AG04449 (cell line): ENCODE measurements around the gene NDN.

ENCODE experiments used
- CTCF ChIA-PET: fragments of 350-600 bp; formaldehyde crosslinking; extraction: SDS; loops from one replicate; lab custom pipeline; 2021; ENCODE audit warnings: antibody characterized with exemption; lab: Yijun Ruan, JAX
- POLR2A ChIA-PET: fragments of 400-600, 350-600 bp; formaldehyde crosslinking; extraction: SDS; loops from one replicate; lab custom pipeline; 2020; ENCODE audit warnings: antibody characterized with exemption, inconsistent platforms; lab: Yijun Ruan, JAX
- DNase-seq: peaks from one replicate; pipeline ENCODE4 v3.0.0-alpha.2; 2010; ENCODE audit warnings: low read depth, low spot score
- H3K4me3 ChIP-seq: 2 replicates; pipeline ENCODE4 v1.5.1; 2011; ENCODE audit warnings: low read depth, mild to moderate bottlenecking, control low read depth, low read length
- TF ChIP-seq, protein P1 (sequence below): IDR thresholded peaks from one replicate; pipeline ENCODE4 v1.5.1; 2011; ENCODE audit warnings: mild to moderate bottlenecking, moderate library complexity, low read length, control low read depth, inconsistent platforms; ENCODE audit not compliant: insufficient read depth; ENCODE audit errors: missing control alignments

The NDN gene

DNA sequence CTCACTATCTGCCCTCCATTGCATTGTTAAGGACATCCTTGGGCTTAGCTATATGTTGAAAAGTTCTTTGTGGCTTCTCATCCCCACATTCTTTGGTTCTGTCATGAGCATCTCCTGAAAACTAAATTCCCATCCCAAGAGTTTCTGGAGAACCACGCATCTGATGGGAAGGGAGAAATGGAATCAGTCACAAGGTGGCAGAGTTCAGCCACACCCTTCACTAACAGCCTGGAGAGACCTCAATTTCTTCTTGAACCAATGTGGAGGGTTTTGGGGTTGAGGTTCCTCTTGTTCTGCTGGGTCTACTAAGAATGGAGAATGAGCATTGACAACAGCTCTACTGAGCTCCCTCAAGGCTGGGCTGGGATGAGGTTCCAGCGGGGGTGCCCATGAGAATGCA lies 23.9 kb downstream of the NDN start:
- CTCF ChIA-PET, result no interaction called here
- POLR2A ChIA-PET, result no interaction called here

DNA sequence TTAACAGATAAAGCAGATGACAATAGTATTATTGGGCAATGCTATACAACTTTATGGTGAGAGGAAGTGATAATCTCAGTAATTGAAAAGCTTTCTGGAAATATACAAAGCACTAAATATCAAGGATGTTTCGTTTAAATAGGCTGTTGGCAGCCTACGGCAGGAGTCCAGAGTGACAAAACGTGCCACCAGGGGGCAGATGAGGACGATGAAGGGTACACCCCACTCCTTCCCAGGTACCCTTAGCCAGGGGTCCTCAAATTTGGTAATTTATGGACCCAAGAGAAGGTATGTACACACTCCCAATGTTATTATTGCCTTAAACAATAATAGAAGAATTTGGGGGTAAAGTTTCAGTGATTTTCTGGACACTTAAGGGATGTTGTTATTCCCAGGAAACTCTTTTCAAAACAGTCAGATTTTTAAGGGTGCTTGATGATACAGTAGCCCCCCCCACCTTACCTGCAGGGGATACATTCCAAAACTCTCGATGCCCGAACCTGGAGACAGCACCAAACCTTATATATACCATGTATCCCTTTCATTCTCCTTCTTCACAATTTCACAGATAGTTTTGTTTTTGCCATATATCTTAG lies 38.1 kb downstream of the NDN start:
- ChIA-PET CTCF (interaction anchor here (0.7 kb wide), 1 partner anchor 13 kb away, joined by 3 read pairs; no protein-coding TSS in a partner anchor), POLR2A (no interaction called here)
- TF ChIP-seq, protein P1, sequence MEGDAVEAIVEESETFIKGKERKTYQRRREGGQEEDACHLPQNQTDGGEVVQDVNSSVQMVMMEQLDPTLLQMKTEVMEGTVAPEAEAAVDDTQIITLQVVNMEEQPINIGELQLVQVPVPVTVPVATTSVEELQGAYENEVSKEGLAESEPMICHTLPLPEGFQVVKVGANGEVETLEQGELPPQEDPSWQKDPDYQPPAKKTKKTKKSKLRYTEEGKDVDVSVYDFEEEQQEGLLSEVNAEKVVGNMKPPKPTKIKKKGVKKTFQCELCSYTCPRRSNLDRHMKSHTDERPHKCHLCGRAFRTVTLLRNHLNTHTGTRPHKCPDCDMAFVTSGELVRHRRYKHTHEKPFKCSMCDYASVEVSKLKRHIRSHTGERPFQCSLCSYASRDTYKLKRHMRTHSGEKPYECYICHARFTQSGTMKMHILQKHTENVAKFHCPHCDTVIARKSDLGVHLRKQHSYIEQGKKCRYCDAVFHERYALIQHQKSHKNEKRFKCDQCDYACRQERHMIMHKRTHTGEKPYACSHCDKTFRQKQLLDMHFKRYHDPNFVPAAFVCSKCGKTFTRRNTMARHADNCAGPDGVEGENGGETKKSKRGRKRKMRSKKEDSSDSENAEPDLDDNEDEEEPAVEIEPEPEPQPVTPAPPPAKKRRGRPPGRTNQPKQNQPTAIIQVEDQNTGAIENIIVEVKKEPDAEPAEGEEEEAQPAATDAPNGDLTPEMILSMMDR, result peak; percentile 40
- no peak overlapping the region for H3K4me3 ChIP-seq
- no peak for DNase-seq

More for the DNA sequence above, 23.9 kb downstream of the NDN start:
- TF ChIP-seq, protein P1, result no peak
- no peak for DNase-seq
- no peak overlapping the region for H3K4me3 ChIP-seq

DNA sequence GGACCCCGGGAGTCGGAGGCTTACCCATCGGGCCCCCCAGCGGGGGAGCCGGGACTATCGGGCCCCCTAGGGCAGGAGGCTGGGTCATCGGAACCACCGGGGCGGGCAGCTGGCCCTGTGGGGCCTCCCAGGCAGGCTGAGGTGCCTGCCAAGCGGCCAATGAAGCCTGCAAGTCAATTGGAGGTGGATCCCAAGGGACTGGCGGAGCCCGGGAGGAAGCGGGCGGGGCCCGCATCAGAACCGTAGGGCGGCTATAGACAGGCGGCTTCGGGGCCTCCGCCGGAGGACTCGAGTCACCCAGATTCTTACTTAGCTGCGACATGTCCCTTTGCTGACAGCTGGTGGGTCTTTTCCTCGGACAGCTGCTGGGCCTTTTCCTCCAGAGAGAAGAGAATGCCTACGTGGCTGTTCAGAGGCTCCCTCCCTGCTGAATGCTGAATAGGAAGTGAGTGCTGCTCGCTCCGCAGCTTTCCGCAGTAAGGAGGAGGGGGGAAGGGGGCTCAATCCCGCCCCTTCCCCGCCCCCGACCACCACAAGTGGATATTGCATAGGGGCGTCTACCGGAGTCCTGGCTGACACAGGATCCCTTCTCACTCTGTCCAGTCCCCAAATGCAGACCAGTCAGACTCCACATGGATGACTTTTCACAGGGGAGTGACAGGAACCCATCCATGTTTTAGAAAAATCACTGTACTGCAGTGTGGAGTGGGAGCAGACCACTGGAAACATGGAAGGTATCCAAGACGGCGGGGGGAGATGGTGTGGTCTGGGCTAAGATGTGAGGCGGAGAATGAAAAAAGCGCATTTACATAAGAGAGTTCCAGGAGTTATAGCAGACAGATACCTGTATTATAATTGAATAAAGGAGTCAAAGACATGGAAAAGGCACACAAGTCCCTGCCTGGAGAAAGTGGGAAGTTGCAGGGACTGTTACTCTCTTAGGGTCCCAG lies 39.4 kb downstream of the NDN start, which contains the start of gene MAGEL2:
TSS of gene MAGEL2 (minus strand) at position 447 of the 950 bp plus-strand sequence. CDS start at position 322, 125 bp downstream.
- no peak for DNase-seq
- TF ChIP-seq, protein P1, result no peak
- H3K4me3 ChIP-seq, result peak within 1 kb of the TSS; percentile 49
- ChIA-PET CTCF (no interaction called here), POLR2A (no interaction called here)

DNA sequence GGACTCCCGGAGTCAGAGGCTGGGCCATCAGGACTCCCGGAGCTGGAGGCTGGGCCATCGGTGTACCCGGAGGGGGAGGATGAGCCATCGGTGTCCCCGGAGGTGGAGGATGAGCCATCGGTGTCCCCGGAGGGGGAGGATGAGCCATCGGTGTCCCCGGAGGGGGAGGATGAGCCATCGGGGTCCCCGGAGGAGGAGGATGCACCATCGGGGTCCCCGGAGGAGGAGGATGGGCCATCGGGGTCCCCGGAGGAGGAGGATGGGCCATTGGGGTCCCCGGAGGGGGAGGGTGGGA lies 40.2 kb downstream of the NDN start:
- no peak for DNase-seq
- POLR2A ChIA-PET, result no interaction called here
- TF ChIP-seq, protein P1, result no peak
- CTCF ChIA-PET, result no interaction called here
- peak overlapping the region; percentile 49 for H3K4me3 ChIP-seq

DNA sequence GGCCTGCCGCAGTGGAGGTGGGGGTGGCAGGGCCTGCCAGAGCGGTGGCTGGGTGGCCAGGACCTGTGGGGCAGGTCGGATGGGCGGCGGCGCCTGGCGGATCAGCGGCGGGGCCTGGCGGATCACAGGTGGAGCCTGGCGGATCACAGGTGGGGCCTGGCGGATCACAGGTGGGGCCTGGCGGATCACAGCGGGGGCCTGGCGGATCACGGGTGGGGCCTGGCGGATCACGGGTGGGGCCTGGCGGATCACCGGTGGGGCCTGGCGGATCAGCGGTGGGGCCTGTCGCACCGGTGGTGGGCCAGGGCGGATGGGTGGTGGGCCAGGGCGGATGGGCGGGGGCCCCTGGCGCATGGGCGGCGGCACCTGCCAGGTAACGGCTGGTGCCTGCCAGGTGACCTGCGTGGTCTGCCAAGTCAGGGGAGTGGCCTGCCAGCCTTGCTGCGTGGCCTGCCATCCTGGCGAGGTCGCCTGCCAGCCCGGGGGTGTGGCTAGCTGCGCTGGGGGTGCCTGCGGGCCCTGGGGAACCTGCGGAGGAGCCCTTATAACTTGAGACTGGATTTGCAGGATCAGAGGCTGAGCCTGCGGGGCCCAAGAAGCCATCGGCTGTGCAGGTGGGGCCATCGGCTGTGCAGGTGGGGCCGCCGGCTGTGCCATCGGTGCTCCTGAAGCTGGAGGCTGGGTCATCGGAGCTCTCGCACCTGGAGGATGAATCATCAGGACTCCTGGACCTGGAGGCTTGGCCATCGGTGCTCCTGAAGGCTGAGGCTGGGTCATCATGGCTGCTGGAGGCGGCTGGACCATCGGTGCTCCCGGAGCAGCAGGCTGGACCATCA lies 40.7 kb downstream of the NDN start:
- no peak overlapping the region for H3K4me3 ChIP-seq
- TF ChIP-seq, protein P1, result no peak
- ChIA-PET POLR2A (no interaction called here), CTCF (no interaction called here)
- DNase-seq, result no peak
